Measurements from ENCODE around the gene PPARD.
"Not testable (repeated sequence)": the region's sequence is repeated elsewhere in the genome, so short reads cannot be mapped to it uniquely, and the experiment has no call there.

Gene PPARD

DNA sequence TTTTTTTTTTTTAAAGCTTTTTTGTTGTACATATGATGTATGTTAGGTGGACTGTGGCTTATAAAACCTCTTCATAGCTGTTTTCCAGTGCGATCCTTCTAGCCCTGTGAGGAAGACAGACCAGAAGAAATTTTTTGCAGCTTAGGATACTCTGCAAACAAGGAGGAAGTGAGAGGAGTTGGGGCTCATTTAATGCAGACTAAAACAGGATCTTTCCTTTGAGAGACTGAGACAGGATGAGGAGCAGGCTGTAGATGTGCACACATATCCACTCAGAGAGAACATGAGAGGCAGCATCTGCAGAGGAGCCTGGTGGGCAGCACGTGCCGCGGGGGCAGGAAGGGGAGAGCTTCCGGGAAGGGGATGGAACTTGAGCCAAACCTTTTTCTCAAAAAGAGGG, 45.7 kb downstream of the PPARD start:
- DNase-seq = no peak

GRCh38 chr6:35388772-35389352, 46.5 kb downstream of the PPARD start:
- DNase-seq = no peak

DNA sequence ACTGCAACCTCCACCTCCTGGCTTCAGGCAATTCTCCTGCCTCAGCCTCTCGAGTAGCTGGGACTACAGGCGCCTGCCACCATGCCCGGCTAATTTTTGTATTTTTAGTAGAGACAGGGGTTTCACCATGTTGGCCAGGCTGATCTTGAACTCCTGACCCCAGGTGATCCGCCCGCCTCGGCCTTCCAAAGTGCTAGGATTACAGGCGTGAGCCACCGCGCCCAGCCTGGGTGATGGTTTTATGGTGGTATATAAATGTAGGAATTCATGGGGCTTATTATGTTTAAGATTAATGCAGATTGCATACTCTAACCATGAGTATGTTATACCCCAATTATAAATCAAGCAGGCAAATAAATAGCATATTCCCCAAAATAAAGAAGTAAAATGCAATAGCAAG, 47.0 kb downstream of the PPARD start:
- not testable (repeated sequence) for DNase-seq

GRCh38 chr6:35391240-35391968, 49.0 kb downstream of the PPARD start:
- DNase-seq = no peak

- no peak for DNase-seq
Observed at GRCh38 chr6:35392111-35392702, 49.8 kb downstream of the PPARD start.

DNA sequence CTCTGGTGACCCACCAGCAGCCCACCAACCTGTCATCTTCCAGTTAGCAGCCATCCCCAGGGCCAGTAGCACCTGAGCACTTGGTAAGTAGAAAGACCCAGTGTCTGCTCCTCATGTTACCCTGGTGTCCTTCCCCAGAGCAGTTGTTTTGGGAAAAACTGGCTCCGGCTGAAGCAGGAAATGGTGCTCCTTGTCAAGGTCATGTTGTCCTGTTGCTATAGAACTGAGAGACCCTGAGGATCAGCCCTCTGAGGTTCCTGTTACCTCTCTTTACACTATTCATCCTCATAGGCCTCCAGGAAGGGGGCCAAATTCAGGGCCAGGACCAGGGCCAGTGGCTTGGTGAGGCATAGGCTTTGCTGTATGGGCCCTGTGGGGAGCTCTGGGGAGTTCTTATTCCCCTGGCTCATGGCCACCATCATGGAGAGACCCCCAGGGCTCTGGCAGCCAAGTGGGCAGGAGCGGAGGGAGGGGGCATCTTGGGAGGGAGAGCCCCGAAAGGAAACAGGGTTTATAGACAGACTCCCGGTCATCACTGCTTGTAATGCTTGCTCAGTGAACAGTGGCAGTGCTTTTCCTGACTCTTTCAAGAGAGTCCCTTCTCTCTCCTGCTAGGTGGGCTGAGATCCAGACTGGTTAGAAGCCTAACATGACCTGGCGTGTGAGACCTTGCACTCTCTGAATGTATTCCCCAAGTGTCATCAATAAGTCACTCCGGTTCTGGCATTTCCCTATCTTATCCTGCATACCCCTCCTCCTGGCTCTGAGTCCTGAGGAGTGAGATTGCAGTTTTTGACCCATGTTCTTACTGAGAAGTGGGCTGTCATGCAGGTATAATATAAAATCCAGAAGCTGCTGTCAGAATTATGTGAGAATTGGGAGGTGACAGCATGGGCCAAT, 50.7 kb downstream of the PPARD start:
- no peak for DNase-seq

GRCh38 chr6:35396991-35397390, 54.6 kb downstream of the PPARD start:
- DNase-seq = no peak

DNA sequence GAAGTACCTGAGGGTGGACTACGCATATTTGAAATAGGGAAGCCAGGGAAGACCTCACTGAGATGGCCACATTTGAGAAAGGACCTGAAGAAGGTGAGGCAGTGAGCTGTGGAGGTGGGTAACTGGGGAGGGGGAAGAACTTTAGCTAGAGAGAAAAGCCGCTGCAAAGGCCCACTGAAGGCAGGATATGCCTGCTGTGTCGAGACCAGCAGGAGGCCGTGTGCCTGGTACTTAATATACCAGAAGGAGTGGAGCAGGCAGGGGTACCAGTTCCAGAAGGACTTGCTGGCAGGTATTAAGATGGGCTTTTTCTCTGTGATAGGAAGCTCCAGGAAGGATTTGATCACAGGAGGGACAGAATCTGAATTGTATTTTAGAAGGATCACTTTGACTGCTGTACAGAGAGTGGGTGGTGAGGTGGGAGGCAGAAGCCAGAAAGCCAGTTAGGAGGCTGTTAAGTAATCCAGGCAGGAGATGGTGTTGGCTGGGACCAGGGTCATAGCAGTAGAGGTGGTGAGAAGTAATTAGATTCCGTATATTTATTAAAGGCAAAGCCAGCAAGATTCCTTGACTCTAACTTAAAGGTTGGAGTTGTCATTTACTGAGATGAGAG, 55.6 kb downstream of the PPARD start:
- no peak for DNase-seq

GRCh38 chr6:35398526-35398925, 56.2 kb downstream of the PPARD start:
- DNase-seq = no peak

GRCh38 chr6:35400111-35400510, 57.8 kb downstream of the PPARD start:
- no peak for DNase-seq

GRCh38 chr6:35400901-35401311, 58.5 kb downstream of the PPARD start:
- DNase-seq = no peak

GRCh38 chr6:35401514-35401913, 59.2 kb downstream of the PPARD start:
- DNase-seq = no peak

DNA sequence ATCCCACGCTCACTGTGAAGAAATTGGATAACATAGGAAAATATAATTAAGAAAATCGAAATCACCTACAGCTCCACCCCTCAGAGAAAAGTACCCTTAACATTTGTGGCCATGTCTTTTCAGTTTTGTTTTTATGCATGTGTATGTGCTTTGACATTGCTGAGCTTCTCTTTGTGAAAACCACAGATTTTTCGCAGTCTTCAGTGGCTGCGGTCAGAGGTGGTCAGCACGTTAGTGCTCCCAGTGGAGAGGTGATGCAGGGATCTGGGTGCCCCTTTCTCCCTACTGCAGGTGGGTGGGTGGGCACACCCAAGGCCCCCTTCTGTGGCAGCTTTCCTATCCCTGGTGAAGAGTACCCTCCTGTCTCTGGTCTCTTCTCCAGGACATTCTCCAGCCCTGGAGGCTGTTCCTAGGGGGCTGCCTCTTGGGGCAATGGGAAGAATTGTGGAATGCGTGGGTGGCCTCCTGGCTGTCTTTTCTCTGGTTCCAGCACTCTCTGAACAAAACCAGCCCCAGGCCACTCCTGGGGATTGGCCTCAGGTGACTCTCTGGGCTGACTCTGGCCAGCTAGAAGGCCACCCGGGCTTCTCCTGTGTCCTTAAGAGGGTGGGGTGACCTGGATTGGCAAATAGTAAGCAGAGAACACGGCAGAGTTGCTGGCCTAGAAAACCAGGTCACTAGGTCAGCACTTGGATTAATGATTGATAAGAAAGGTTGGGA, 59.9 kb downstream of the PPARD start:
- DNase-seq = no peak

- DNase-seq = no peak
Observed at GRCh38 chr6:35402856-35403191, 60.5 kb downstream of the PPARD start.

GRCh38 chr6:35403544-35404442, 61.4 kb downstream of the PPARD start:
- no peak for DNase-seq

DNA sequence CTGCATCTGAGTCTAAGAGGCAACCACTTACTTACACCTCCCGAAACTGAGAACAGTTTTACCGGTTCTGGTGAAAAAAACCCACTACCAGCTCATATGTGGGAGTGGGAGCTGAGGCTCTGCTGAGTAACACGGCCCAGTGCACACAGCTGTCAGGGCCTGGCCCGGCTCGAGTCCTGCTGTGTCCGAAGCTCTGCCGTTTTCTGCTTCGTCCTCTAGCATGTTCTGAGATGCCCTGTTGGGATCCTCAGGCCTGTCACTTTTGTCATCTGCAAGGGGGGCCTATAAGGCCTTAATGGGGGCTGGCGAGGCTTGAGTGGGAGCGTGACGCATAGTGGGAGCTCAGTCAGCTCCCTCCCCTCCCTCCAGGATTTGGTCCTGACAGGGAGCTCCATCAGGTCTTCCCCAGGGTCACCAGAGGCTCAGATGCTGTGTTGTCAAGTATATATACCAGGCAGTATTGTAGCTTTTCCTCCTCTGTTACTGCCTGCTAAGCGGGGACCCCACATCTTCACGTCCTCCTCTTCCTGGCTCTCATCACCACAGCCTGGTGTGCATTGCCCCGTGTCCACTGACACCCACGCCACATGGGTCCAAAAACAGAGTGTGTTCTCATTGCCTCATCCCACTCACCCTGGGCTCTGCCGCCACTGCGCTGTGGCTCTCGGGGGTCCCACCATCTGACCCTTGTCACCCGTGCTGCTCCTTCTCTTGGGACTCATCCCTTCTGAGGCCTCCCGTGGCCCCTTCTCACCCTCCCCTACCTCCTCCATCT, 64.5 kb downstream of the PPARD start:
- no peak for DNase-seq

GRCh38 chr6:35409245-35409644, 66.9 kb downstream of the PPARD start:
- no peak for DNase-seq

GRCh38 chr6:35410131-35410530, 67.8 kb downstream of the PPARD start:
- DNase-seq = no peak

DNA sequence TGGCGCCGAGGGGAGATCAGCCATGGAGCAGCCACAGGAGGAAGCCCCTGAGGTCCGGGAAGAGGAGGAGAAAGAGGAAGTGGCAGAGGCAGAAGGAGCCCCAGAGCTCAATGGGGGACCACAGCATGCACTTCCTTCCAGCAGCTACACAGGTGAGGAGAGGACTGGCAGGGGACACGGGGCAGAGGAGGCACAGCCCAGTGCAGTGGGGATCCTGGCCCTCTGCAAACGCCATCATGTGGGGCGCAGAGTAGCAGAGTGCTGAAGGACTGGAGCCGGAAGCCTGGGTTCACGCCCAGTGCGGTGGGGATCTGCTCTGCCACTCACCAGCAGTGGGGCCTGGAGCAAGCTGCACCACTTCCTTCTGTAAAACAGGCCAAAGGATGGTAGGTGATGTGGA, 68.7 kb downstream of the PPARD start:
- DNase-seq = no peak

- no peak for DNase-seq
Observed at GRCh38 chr6:35412102-35412501, 69.7 kb downstream of the PPARD start.

DNA sequence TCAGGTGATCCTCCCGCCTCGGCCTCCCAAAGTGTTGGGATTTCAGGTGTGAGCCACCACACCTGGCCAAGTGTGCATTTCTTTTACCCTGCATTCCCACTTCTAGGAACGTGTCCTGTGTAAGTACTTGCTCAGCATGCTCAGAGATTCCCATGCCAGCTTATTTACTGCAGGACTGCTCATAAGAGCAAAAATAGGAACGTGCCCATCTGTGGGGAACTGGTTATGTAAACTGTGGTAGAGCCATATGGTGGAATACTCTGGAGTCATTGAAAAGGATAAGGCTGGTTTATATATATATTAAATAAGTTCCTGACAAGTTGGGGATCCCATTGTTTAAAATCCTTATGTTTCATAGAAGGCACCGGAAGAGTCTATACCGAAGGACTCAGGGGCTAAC, 71.6 kb downstream of the PPARD start:
- no peak for DNase-seq

All from stimulated activated CD8-positive, alpha-beta memory T cell treated with anti-CD3 and anti-CD28 coated beads, Interleukin-4, amount 100 ng/mL, for 48 hours (primary cell).